ENCODE data around the gene MSL3B.

- no peak for TF ChIP-seq CTCF (IDR thresholded peaks at IDR 0.05)
- TF ChIP-seq POLR2A (IDR thresholded peaks at IDR 0.05) = no peak
- TF ChIP-seq POLR2AphosphoS5 (IDR thresholded peaks at IDR 0.05) = no peak
Observed at GRCh38 chr2:233824373-233824772, 43.8 kb downstream of the MSL3B start.
